GM12875 (cell line): ENCODE results near the gene AKAP17A.

Experiments
- H3K4me3 ChIP-seq: one replicate; pipeline ENCODE4 v1.5.1; 2011; ENCODE audit warnings: low read depth, low read length, control low read depth
- CTCF ChIP-seq: IDR thresholded peaks from 2 replicates; pipeline ENCODE4 v1.5.1; 2011; ENCODE audit warnings: low read depth, mild to moderate bottlenecking, control low read depth, inconsistent platforms, low read length, moderate library complexity, borderline replicate concordance; ENCODE audit not compliant: insufficient read depth

Gene AKAP17A

GRCh38 chrX:1601051-1601767 lies 9.8 kb downstream of the AKAP17A start:
- no peak for TF ChIP-seq CTCF
- H3K4me3 ChIP-seq, result no peak overlapping the region

GRCh38 chrX:1601768-1602085 lies 10.3 kb downstream of the AKAP17A start:
- H3K4me3 ChIP-seq, result no peak overlapping the region
- no peak for TF ChIP-seq CTCF

GRCh38 chrX:1602299-1602698 lies 10.9 kb downstream of the AKAP17A start:
- no peak for TF ChIP-seq CTCF
- H3K4me3 ChIP-seq, result no peak overlapping the region

- no peak overlapping the region for H3K4me3 ChIP-seq
- TF ChIP-seq CTCF, result no peak
Observed at GRCh38 chrX:1606496-1606895, 15.1 kb downstream of the AKAP17A start.

- TF ChIP-seq CTCF, result no peak
- H3K4me3 ChIP-seq, result no peak overlapping the region
Observed at GRCh38 chrX:1609311-1609710, 17.9 kb downstream of the AKAP17A start.

- no peak overlapping the region for H3K4me3 ChIP-seq
- no peak for TF ChIP-seq CTCF
Observed at GRCh38 chrX:1609762-1610161, 18.4 kb downstream of the AKAP17A start.

GRCh38 chrX:1610166-1610565 lies 18.8 kb downstream of the AKAP17A start:
- no peak overlapping the region for H3K4me3 ChIP-seq
- no peak for TF ChIP-seq CTCF
